Activated CD4-positive, alpha-beta T cell treated with anti-CD3 and anti-CD28 coated beads for 36 hours (primary cell): ENCODE measurements around the gene PIK3CA. TPM values are rescaled to one million over a fixed set of nuclear protein-coding genes. Genes with fewer than 3 reads are reported as not detected.

ENCODE experiments used
- ATAC-seq: fragments of 200-7000 bp; cut with Tn5 transposase; one replicate; pipeline ENCODE4 v1.10.0; 2021; ENCODE audit warnings: mild to moderate bottlenecking, moderate library complexity
- CTCF ChIA-PET: fragments of 350-600 bp; sonication (Branson Sonifier 250); formaldehyde crosslinking; loops from one replicate; lab custom pipeline; 2021; ENCODE audit warnings: antibody characterized with exemption; lab: Charles Lee
- POLR2A ChIA-PET: fragments of 350-600 bp; sonication (Branson Sonifier 250); formaldehyde crosslinking; loops from one replicate; lab custom pipeline; 2021; ENCODE audit warnings: antibody characterized with exemption, inconsistent platforms; lab: Charles Lee
- DNase-seq: peaks from one replicate; pipeline ENCODE4 v3.0.0-alpha.2; 2020
- H3K27ac Mint-ChIP-seq: one replicate; pipeline ENCODE4 v1.8.0; 2021; ENCODE audit warnings: mixed read lengths
- H3K27me3 Mint-ChIP-seq: one replicate; pipeline ENCODE4 v1.8.0; 2021; ENCODE audit warnings: mixed read lengths
- H3K36me3 Mint-ChIP-seq: one replicate; pipeline ENCODE4 v1.8.0; 2021; ENCODE audit warnings: low read depth, mixed read lengths
- H3K4me1 Mint-ChIP-seq: one replicate; pipeline ENCODE4 v1.8.0; 2021; ENCODE audit warnings: mixed read lengths
- H3K4me3 Mint-ChIP-seq: one replicate; pipeline ENCODE4 v1.8.0; 2021; ENCODE audit warnings: mild to moderate bottlenecking, moderate library complexity, mixed read lengths
- H3K9me3 Mint-ChIP-seq: one replicate; pipeline ENCODE4 v1.8.0; 2021; ENCODE audit warnings: low read depth, mixed read lengths
- intact Hi-C, 2 experiments: fragments of 100-400 bp; cut with DNase I in 1 of 2; cut with micrococcal nuclease in 1 of 2; formaldehyde crosslinking; loops; one replicate each; pipeline versions ENCODE4 v1.14.2 to v1.15.1; 2022 to 2024; cut with DNase I, micrococcal nuclease
- total RNA-seq, 2 experiments: library from RNA; stranded (reverse); gene quantifications; one replicate each; pipeline ENCODE4 v1.2.3, GENCODE V29; 2021

PIK3CA gene
- total RNA-seq, 2 experiments from 2014 or later: 15.5 to 17.7 TPM

DNA sequence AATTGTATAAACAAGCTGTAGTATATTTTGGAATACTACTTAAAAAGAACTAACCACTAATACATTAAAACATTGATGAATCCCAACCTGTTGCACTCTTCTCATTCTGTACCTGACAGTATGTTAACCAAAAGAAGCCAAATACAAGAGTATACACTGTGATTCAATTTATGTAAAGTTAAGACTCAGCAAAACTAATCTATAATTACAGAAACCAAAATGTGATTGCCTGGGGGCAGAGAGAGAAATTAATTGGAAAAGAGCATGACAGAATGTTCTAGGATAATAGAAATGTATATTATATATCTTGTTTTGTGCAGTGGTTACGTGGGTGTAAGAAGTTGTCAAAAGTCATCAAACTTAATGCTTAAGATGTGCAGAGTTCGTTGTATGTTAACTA lies 31.1 kb downstream of the PIK3CA start:
- DNase-seq (no peak), ATAC-seq (no peak)
- no peak overlapping the region for H3K4me3 Mint-ChIP-seq
- no peaks in the 10 kb centered on the region for H3K36me3 Mint-ChIP-seq
- H3K4me1 Mint-ChIP-seq: peaks cover 51% of the 10 kb centered on the region
- POLR2A ChIA-PET: no interaction called here
- H3K27me3 Mint-ChIP-seq: no peaks in the 10 kb centered on the region
- CTCF ChIA-PET: interaction anchor here (0.6 kb wide), 1 partner anchor 233 kb away, joined by 3 read pairs; no protein-coding TSS in a partner anchor
- no peak overlapping the region for H3K27ac Mint-ChIP-seq
- no peaks in the 10 kb centered on the region for H3K9me3 Mint-ChIP-seq
- intact Hi-C loops: no loop called here

DNA sequence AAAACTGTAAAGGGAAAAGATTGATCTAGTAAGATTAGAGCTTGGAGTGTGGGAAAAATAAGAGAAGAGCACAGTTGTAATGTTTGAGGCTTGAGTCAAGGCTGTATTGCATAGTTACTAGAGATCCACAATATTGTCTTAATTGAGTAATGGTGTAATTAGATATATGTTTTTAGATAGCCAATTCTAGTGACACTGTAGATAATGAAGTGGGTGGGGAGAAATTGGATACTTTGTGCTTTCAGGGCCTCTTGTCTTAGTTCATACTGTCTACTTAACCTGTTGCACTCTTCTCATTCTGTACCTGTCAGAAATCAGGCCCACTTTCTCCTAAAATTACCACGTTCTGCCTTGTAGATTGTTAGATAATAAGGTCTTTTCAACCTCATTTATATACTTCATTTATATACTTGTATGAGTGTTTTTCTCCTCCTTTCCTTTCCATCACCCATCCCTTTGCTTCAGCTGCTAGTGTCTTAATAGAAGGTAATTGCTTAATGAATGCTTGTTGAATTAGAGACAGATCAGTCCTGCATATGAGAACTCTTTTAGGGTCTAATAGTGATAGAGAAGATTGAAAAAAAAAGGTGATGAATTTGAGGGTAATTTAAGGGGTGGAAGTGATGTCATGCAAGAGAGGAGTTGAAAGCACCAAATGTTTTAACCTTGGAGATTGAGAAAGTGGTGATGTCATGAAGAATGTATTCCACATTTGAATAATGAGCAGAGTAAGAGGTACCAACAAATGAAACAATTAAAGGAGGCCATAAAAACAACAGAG lies 32.0 kb downstream of the PIK3CA start:
- ChIA-PET POLR2A (interaction anchor here (1.5 kb wide), 1 partner anchor 32 kb away, joined by 4 read pairs; the partner anchor contains the start of gene PIK3CA), CTCF (interaction anchor here (1.0 kb wide), 1 partner anchor 33 kb away, joined by 5 read pairs; the partner anchor contains the start of gene PIK3CA)
- ATAC-seq (peak; percentile 60), DNase-seq (no peak)
- H3K27ac Mint-ChIP-seq: no peak overlapping the region
- H3K4me3 Mint-ChIP-seq: no peak overlapping the region
- intact Hi-C loops: loop anchor here (1.0 to 2.0 kb wide), 2 partner anchors 16 to 21 kb away; no protein-coding TSS in a partner anchor
- H3K36me3 Mint-ChIP-seq: no peaks in the 10 kb centered on the region
- H3K27me3 Mint-ChIP-seq: no peaks in the 10 kb centered on the region
- H3K4me1 Mint-ChIP-seq: peaks cover 51% of the 10 kb centered on the region
- no peaks in the 10 kb centered on the region for H3K9me3 Mint-ChIP-seq

DNA sequence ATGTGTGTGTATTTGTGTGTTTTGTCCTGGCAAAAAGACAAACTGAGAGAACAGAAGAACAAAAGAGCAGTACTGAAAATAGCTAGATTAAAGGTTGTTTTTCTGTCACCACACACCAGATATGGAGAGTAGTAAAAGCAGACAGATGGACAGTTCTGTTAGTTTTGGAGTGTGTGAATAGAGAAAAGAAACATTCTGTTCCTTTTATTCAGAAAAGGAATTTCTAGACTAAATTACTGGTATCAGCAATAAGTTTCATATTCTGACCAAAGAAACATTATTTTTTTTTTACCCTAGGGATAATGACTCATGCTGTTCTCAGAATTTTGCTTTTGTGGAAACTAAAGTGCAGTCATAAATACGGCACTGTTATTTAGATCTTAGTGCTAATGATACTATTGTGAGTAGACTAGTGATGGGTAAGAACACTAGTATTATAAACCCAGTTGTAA lies 32.9 kb downstream of the PIK3CA start:
- DNase-seq: no peak
- intact Hi-C loops: loop anchor here (1.0 to 2.0 kb wide), 3 partner anchors 22 to 34 kb away; partner anchors contain the start of gene PIK3CA (in 1 of the 2)
- ATAC-seq: peak; percentile 78
- CTCF ChIA-PET: interaction anchor here (1.0 to 1.2 kb wide), 2 partner anchors 13 to 33 kb away, joined by 3 to 5 read pairs; partner anchors contain the start of gene PIK3CA
- Mint-ChIP-seq H3K27ac (peak overlapping the region; percentile 60), H3K36me3 (no peaks in the 10 kb centered on the region), H3K4me1 (peaks cover 43% of the 10 kb centered on the region), H3K27me3 (no peaks in the 10 kb centered on the region), H3K9me3 (no peaks in the 10 kb centered on the region), H3K4me3 (no peak overlapping the region)
- POLR2A ChIA-PET: interaction anchor here (1.5 kb wide), 1 partner anchor 33 kb away, joined by 4 read pairs; the partner anchor contains the start of gene PIK3CA

DNA sequence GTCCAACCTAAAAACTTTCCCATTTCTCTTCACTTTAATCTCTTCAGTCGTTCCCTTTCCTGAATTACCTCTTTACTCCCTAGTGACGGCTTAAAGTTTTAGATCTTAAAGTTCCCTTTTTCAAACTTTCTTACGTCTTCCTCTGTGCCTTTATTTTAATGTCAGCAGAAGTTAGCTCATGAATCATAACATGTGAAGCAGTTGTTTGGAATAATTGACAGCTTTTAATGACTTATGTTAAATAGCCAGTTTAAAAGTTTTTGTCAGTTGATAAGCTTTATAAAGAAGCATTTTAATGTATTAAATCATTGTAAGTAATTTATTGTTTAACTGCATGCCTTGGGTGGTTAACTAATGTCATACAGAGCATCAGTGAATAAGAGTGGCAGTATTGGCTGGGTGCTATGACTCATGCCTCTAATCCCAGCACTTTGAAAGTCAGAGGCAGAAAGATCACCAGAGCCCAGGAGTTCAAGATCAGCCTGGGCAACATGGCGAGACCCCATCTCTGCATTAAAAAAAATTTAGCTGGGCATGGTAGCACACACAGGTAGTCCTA lies 33.9 kb downstream of the PIK3CA start:
- ATAC-seq: peak; percentile 71
- CTCF ChIA-PET: interaction anchor here (0.7 to 4.9 kb wide), 7 partner anchors 12 to 137 kb away, joined by 3 to 14 read pairs (median 3); no protein-coding TSS in a partner anchor

DNA sequence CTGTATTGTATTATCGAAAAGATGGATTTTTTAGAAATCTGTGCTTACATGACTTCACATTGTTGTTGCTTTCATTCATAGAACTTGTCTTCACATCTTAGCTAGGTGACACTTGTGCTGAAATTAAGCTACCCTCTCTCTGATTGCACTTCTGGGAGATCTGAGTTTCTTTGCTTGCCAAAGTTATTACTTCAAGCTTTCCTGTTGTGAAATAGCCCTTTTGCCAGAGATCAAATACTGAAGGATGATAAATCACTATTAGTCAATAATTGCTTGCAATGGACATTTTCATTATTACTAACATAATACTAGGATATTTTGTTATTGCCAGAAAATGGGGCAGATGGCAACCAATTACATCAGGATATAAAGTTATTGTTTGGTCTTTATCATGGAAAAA lies 34.7 kb downstream of the PIK3CA start:
- H3K4me1 Mint-ChIP-seq: peaks cover 40% of the 10 kb centered on the region
- no peaks in the 10 kb centered on the region for H3K36me3 Mint-ChIP-seq
- H3K27me3 Mint-ChIP-seq: no peaks in the 10 kb centered on the region
- no peak for DNase-seq
- no peak overlapping the region for H3K4me3 Mint-ChIP-seq
- H3K27ac Mint-ChIP-seq: no peak overlapping the region
- CTCF ChIA-PET: interaction anchor here (0.9 to 4.9 kb wide), 4 partner anchors 22 to 97 kb away, joined by 3 to 14 read pairs (median 3); no protein-coding TSS in a partner anchor
- no peak for ATAC-seq
- POLR2A ChIA-PET: no interaction called here
- no peaks in the 10 kb centered on the region for H3K9me3 Mint-ChIP-seq
- intact Hi-C loops: no loop called here

More for the DNA sequence above, 33.9 kb downstream of the PIK3CA start:
- POLR2A ChIA-PET: no interaction called here
- DNase-seq: peak; percentile 39
- Mint-ChIP-seq H3K27me3 (no peaks in the 10 kb centered on the region), H3K36me3 (no peaks in the 10 kb centered on the region), H3K27ac (peak overlapping the region; percentile 88), H3K4me3 (peak overlapping the region; percentile 24), H3K9me3 (no peaks in the 10 kb centered on the region), H3K4me1 (peaks cover 42% of the 10 kb centered on the region)
- intact Hi-C loops: loop anchor here (1.0 to 2.0 kb wide), 3 partner anchors 23 to 35 kb away; partner anchors contain the start of gene PIK3CA (in 1 of the 2)

DNA sequence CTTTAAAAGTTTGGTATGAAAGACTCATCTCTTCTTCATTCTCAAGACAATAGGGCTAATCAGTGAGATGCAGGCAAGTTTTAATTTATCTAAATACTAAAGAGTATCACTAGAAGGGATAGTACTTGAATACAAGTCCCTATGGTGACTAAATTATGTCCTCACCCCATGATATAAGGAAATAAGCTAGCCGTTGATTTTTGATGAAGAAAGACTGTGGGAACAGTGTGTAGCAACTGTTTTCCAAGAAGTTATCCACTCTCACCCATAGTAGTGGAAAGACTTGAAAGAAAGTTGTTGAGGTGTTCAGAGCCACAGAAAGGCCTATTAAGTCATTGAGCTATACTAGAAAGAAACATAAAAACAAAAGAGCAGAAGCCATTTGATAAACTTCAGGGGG lies 36.7 kb downstream of the PIK3CA start:
- no peak overlapping the region for H3K27ac Mint-ChIP-seq
- no peak overlapping the region for H3K4me3 Mint-ChIP-seq
- CTCF ChIA-PET: interaction anchor here (0.7 to 4.9 kb wide), 4 partner anchors 20 to 134 kb away, joined by 3 to 14 read pairs (median 4); no protein-coding TSS in a partner anchor
- intact Hi-C loops: no loop called here
- POLR2A ChIA-PET: no interaction called here
- H3K36me3 Mint-ChIP-seq: no peaks in the 10 kb centered on the region
- no peak for DNase-seq
- H3K4me1 Mint-ChIP-seq: peaks cover 44% of the 10 kb centered on the region
- no peaks in the 10 kb centered on the region for H3K27me3 Mint-ChIP-seq
- no peak for ATAC-seq
- H3K9me3 Mint-ChIP-seq: no peaks in the 10 kb centered on the region

DNA sequence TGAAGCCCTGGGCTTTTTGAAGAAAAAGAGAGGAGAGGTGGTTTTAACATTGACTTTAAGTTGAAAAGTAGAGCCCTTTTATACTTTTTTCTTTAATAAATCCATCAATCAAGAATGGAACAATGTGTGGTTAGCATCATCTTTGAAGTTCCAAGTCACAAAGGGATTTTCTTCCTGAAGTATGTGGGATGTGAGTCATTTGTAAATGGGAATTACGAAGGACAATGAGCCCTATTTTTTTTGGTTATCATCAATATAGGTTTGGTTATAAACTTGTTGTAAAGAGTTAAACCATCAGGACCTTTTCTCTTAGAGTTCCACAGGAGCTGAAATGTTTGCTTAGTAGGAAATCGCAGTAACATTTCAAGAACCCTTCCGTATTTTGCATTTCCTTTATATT lies 38.3 kb downstream of the PIK3CA start:
- ATAC-seq (no peak), DNase-seq (no peak)
- Mint-ChIP-seq H3K9me3 (no peaks in the 10 kb centered on the region), H3K27ac (no peak overlapping the region), H3K4me3 (no peak overlapping the region), H3K4me1 (peaks cover 56% of the 10 kb centered on the region), H3K36me3 (no peaks in the 10 kb centered on the region), H3K27me3 (no peaks in the 10 kb centered on the region)
- ChIA-PET POLR2A (no interaction called here), CTCF (interaction anchor here (4.9 kb wide), 1 partner anchor 19 kb away, joined by 14 read pairs; no protein-coding TSS in a partner anchor)
- intact Hi-C loops: no loop called here

DNA sequence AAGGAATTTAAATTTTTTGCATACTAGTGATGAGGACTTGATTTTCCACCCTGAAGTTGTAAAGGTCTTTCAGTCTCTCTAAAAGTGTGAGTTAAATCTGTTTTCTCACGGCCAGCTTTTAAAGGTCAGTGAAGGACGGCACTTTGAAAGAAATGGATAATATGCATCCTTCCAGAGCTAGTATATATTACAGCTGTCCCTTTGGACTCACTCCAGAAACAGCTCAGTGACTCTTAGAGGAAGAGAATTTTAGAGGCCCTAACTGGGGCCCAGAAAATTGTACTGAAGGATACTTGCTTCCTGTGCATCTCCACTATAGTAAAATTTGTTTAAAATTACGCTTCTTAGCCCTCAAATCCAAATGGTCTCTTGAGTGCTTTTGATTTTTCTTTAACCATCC lies 41.6 kb downstream of the PIK3CA start:
- POLR2A ChIA-PET: no interaction called here
- DNase-seq (no peak), ATAC-seq (no peak)
- H3K9me3 Mint-ChIP-seq: no peaks in the 10 kb centered on the region
- intact Hi-C loops: no loop called here
- peaks cover 51% of the 10 kb centered on the region for H3K4me1 Mint-ChIP-seq
- H3K4me3 Mint-ChIP-seq: no peak overlapping the region
- H3K36me3 Mint-ChIP-seq: no peaks in the 10 kb centered on the region
- no peaks in the 10 kb centered on the region for H3K27me3 Mint-ChIP-seq
- CTCF ChIA-PET: no interaction called here
- H3K27ac Mint-ChIP-seq: no peak overlapping the region

DNA sequence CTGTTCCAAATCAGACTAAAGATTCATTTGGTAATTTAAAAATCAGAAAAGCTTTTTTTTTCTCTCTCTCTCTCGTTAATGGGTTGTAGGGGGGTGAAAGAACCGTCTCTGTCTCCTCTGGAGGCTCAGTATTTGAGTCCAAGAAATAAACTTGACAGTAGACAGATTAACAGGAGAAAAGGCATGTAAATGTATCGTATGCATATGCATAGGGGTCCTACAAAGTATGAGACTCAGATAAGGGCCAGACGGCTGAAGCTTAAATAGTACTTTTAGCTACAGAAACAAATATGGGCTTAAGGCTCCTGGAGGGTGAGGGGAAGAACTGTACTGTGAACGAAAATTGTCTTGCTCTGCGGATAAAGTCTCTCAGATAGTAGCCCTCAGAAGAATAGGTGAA lies 42.4 kb downstream of the PIK3CA start:
- DNase-seq: no peak
- peaks cover 53% of the 10 kb centered on the region for H3K4me1 Mint-ChIP-seq
- no peaks in the 10 kb centered on the region for H3K27me3 Mint-ChIP-seq
- intact Hi-C loops: no loop called here
- H3K9me3 Mint-ChIP-seq: no peaks in the 10 kb centered on the region
- ChIA-PET CTCF (no interaction called here), POLR2A (no interaction called here)
- ATAC-seq: no peak
- no peak overlapping the region for H3K4me3 Mint-ChIP-seq
- H3K36me3 Mint-ChIP-seq: no peaks in the 10 kb centered on the region
- H3K27ac Mint-ChIP-seq: no peak overlapping the region

DNA sequence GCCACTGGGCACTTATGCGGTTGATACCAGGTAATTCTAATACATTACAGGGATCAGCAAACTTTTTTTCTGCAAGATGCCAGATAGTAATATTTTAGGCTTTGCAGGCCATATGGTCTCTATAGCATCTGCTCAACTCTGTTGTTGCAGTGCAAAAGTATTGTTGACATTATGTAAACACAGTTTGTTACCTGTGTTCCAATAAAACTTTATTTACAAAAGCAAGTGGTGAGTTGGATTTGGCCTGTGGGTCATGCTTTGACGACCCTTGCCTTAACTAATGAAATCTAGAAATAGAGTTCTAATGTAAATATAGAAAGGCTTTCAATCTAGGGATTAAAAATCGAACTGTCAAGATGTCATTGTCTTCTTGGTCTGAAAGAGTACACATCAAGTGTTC lies 44.4 kb downstream of the PIK3CA start:
- no peaks in the 10 kb centered on the region for H3K36me3 Mint-ChIP-seq
- intact Hi-C loops: no loop called here
- POLR2A ChIA-PET: no interaction called here

DNA sequence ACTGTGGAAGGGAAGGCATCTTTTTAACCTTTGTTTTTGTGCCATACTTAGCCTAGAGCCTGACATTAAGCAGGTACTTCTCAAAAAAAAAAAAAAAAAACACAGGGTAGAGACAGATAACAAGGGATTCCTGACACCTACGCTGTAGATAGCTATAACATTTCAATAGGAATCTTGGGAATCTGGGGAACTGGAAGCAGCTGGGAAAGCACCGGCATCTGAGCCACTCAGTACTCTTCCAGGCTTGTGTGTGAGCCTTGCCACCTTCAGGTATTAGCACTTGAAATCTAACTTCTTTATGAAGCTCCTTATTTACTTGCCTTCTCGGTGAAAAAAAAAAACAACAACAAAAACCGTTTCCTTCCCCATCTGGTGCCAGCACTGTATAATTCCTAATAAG lies 46.8 kb downstream of the PIK3CA start:
- Mint-ChIP-seq H3K36me3 (no peaks in the 10 kb centered on the region), H3K27ac (no peak overlapping the region), H3K9me3 (no peaks in the 10 kb centered on the region), H3K27me3 (no peaks in the 10 kb centered on the region), H3K4me1 (peaks cover 63% of the 10 kb centered on the region), H3K4me3 (no peak overlapping the region)
- intact Hi-C loops: loop anchor here in 1 of 2 experiments (5.0 kb wide), 1 partner anchor 48 kb away; the partner anchor contains the start of gene PIK3CA
- DNase-seq (no peak), ATAC-seq (no peak)
- CTCF ChIA-PET: interaction anchor here (0.6 to 1.1 kb wide), 3 partner anchors 13 to 180 kb away, joined by 3 to 5 read pairs (median 3); no protein-coding TSS in a partner anchor
- POLR2A ChIA-PET: interaction anchor here (0.6 to 0.7 kb wide), 2 partner anchors 11 to 39 kb away, joined by 3 to 7 read pairs; no protein-coding TSS in a partner anchor

More for the DNA sequence above, 44.4 kb downstream of the PIK3CA start:
- peaks cover 69% of the 10 kb centered on the region for H3K4me1 Mint-ChIP-seq
- DNase-seq (no peak), ATAC-seq (no peak)
- H3K27ac Mint-ChIP-seq: no peak overlapping the region
- H3K9me3 Mint-ChIP-seq: no peaks in the 10 kb centered on the region
- CTCF ChIA-PET: interaction anchor here (1.1 kb wide), 1 partner anchor 21 kb away, joined by 3 read pairs; no protein-coding TSS in a partner anchor
- no peak overlapping the region for H3K4me3 Mint-ChIP-seq
- no peaks in the 10 kb centered on the region for H3K27me3 Mint-ChIP-seq
